ENCODE results near the gene VPS16. TPM values are rescaled to one million over a fixed set of nuclear protein-coding genes. Genes with fewer than 3 reads are reported as not detected.
A peak's percentile ranks its signal among the peaks of the same experiment; 100 is the strongest.

The VPS16 gene
- 10 to 100 TPM in 11 of 12 donors, not detected in 1; 18.9 to 53.6 (median 21.9) TPM for polyA plus RNA-seq (ENCODE audit: insufficient read length in 12 of 12)
- long read RNA-seq, donor 1, partial matches to known transcripts, result 0 of 3 reads
- long read RNA-seq, donor 1, other reads (novel, unspliced or antisense), result 0 of 3 reads
- long read RNA-seq, donor 2, transcript VPS16-202 (24 exons, 2,750 nt), result major isoform, 5 of 5 reads
- long read RNA-seq, donor 2, partial matches to known transcripts, result 0 of 5 reads
- long read RNA-seq, donor 2, other reads (novel, unspliced or antisense), result 0 of 5 reads
- long read RNA-seq, donor 3, partial matches to known transcripts, result 0 of 2 reads
- long read RNA-seq, donor 3, other reads (novel, unspliced or antisense), result 0 of 2 reads
- long read RNA-seq, donor 4, partial matches to known transcripts, result 0 of 1 reads
- long read RNA-seq, donor 4, other reads (novel, unspliced or antisense), result 0 of 1 reads
- long read RNA-seq, donor 5, partial matches to known transcripts, result 0 of 2 reads
- long read RNA-seq, donor 5, other reads (novel, unspliced or antisense), result 0 of 2 reads
- long read RNA-seq, donor 6, partial matches to known transcripts, result 0 of 2 reads
- long read RNA-seq, donor 6, other reads (novel, unspliced or antisense), result 0 of 2 reads
- long read RNA-seq, donor 7, partial matches to known transcripts, result 0 of 1 reads
- long read RNA-seq, donor 7, other reads (novel, unspliced or antisense), result 0 of 1 reads
- long read RNA-seq, donor 8, partial matches to known transcripts, result 0 of 3 reads
- long read RNA-seq, donor 8, other reads (novel, unspliced or antisense), result 0 of 3 reads
- long read RNA-seq, donor 9, partial matches to known transcripts, result 0 of 1 reads
- long read RNA-seq, donor 9, other reads (novel, unspliced or antisense), result 0 of 1 reads
- long read RNA-seq, donor 10, partial matches to known transcripts, result 0 of 3 reads
- long read RNA-seq, donor 10, other reads (novel, unspliced or antisense), result 0 of 3 reads
- long read RNA-seq, donor 11, transcript VPS16-202 (24 exons, 2,750 nt), result major isoform, 6 of 6 reads
- long read RNA-seq, donor 11, partial matches to known transcripts, result 0 of 6 reads
- long read RNA-seq, donor 11, other reads (novel, unspliced or antisense), result 0 of 6 reads

GRCh38 chr20:2840138-2840966, at the start of gene VPS16, which contains the start of gene PCED1A:
Gene VPS16 (plus strand): TSS chr20:2840745. CDS start chr20:2840775, 30 bp downstream.
Gene PCED1A (minus strand): TSS chr20:2840655. CDS start chr20:2839912, 743 bp downstream.
- DNase-seq, result peak; percentile 93

GRCh38 chr20:2793471-2793870, 47.1 kb upstream of the VPS16 start:
- no peak for DNase-seq

GRCh38 chr20:2794202-2794748, 46.3 kb upstream of the VPS16 start:
- no peak for DNase-seq

- no peak for DNase-seq
These were observed 45.6 kb upstream of the VPS16 start for GRCh38 chr20:2794866-2795447.

- DNase-seq, result no peak
These were observed 45.1 kb upstream of the VPS16 start for GRCh38 chr20:2795451-2795850.

- DNase-seq, result no peak
These were observed 44.4 kb upstream of the VPS16 start for GRCh38 chr20:2796011-2796660.

GRCh38 chr20:2797136-2797983, 43.2 kb upstream of the VPS16 start:
- no peak for DNase-seq

- no peak for DNase-seq
These were observed 42.3 kb upstream of the VPS16 start for GRCh38 chr20:2798095-2798805.

- DNase-seq, result no peak
These were observed 41.7 kb upstream of the VPS16 start for GRCh38 chr20:2798814-2799213.

GRCh38 chr20:2799271-2799670, 41.3 kb upstream of the VPS16 start:
- no peak for DNase-seq

GRCh38 chr20:2799688-2800520, 40.6 kb upstream of the VPS16 start:
- DNase-seq, result no peak

- peak; percentile 49 for DNase-seq
These were observed 39.8 kb upstream of the VPS16 start, which contains the start of gene CPXM1 for GRCh38 chr20:2800521-2801285. Gene CPXM1 (minus strand): TSS chr20:2800627. CDS start chr20:2800572, 55 bp downstream.

GRCh38 chr20:2801286-2801728, 39.2 kb upstream of the VPS16 start:
- no peak for DNase-seq

GRCh38 chr20:2804041-2804828, 36.3 kb upstream of the VPS16 start:
- DNase-seq, result no peak
